HG03520 (cell line): ENCODE data around the gene KRTAP6-3.

Experiments
- ATAC-seq: cut with Tn5 transposase; IDR thresholded peaks from one replicate; pipeline ENCODE4 v1.9.1; 2021; ENCODE audit warnings: mild to moderate bottlenecking, moderate library complexity; ENCODE audit not compliant: unreplicated experiment

KRTAP6-3 gene

DNA sequence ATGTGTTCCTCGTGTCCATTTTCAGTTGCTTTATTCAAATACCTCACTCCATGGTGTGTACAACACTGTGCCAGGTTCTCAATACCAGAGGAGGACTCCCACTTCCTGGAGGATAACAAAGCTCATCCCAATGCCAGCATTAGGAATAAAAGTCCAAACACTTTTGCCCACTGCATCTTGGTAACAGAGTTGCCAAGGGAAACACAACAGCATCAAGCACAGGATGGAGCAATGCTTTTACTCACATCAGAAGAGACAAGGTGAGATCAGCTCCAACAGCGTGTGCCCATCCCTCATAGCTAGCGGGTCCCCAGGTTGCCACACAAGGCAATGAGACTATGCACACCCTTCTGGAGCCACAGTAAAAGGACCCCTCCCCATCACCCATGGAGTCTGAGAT, 31.1 kb downstream of the KRTAP6-3 start:
- no peak for ATAC-seq

- no peak for ATAC-seq
Measured at GRCh38 chr21:30625449-30626165, 33.4 kb downstream of the KRTAP6-3 start.

DNA sequence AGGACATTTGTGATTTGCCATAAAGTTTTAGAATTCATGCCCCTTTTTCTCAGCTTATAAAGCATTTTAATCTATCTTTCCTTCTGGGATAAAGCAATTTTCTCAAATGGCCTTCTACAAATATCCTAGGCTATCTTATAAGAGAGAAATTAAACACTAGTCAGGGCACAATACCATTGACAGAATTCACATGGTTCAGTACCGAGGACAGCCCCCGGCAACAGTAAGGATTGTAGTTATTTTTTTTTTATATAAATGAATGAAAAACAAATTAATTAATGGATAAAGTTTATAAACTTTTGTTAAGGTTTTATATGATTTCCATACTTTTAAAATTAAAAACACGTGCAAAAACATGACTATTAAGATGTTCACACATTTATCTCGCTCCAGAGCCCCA, 35.9 kb downstream of the KRTAP6-3 start:
- no peak for ATAC-seq

DNA sequence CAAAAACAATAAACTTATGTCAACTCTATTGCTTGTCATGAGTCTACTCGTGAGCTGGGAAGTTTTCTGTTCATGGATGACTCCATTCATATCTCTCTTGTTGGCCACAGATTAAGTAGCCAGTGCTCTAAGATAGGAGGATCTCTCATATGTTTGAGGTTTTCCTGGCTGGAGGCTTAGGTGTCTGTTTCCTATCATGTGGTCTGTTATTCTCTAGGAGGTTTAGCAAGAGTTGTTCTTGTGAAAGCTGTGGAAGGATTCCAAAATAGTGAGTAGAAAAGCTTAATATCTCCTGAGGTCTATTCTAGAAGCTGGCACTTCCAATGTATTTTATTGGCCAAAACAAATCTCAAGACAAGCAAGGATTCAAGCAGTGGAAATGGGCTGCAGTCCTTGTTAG, 37.0 kb downstream of the KRTAP6-3 start:
- ATAC-seq, result no peak

- ATAC-seq, result no peak
Measured at GRCh38 chr21:30634906-30635305, 42.7 kb downstream of the KRTAP6-3 start, which contains the start of gene KRTAP20-2. KRTAP20-2 (plus strand) TSS chr21:30635206; CDS start chr21:30635264, 58 bp downstream.

GRCh38 chr21:30638686-30639085, 46.4 kb downstream of the KRTAP6-3 start:
- ATAC-seq, result no peak

DNA sequence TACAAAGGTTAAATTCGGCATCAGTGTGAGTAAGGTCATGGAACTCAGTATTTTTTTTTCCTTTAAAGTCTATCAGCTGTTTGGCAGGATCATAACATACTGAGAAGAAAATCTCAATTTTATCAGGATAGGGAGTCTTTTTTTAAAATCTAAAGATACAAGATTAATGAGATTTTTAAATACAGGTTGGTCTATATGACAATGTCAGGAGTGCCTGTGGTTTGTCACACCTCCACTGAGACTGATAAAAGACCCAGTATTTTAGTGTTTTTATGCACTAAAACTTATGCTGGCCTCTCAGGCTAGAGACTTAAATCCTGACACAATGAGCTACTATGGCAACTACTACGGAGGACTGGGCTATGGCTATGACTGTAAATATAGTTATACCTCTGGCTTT, 50.3 kb downstream of the KRTAP6-3 start, which contains the start of gene KRTAP20-3:
Gene KRTAP20-3, plus strand, starts transcription at position 301 of the 400 bp plus-strand sequence.
- no peak for ATAC-seq
